Superior temporal gyrus (tissue), 1 donor: ENCODE measurements around the gene KREMEN1.
"Not testable (repeated sequence)": the region's sequence is repeated elsewhere in the genome, so short reads cannot be mapped to it uniquely, and the experiment has no call there.

Experiments used
- DNase-seq: peaks from one replicate; pipeline ENCODE4 v3.0.0-alpha.2; 2016; ENCODE audit errors: extremely low spot score

The KREMEN1 gene, protein sequence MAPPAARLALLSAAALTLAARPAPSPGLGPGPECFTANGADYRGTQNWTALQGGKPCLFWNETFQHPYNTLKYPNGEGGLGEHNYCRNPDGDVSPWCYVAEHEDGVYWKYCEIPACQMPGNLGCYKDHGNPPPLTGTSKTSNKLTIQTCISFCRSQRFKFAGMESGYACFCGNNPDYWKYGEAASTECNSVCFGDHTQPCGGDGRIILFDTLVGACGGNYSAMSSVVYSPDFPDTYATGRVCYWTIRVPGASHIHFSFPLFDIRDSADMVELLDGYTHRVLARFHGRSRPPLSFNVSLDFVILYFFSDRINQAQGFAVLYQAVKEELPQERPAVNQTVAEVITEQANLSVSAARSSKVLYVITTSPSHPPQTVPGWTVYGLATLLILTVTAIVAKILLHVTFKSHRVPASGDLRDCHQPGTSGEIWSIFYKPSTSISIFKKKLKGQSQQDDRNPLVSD

DNA sequence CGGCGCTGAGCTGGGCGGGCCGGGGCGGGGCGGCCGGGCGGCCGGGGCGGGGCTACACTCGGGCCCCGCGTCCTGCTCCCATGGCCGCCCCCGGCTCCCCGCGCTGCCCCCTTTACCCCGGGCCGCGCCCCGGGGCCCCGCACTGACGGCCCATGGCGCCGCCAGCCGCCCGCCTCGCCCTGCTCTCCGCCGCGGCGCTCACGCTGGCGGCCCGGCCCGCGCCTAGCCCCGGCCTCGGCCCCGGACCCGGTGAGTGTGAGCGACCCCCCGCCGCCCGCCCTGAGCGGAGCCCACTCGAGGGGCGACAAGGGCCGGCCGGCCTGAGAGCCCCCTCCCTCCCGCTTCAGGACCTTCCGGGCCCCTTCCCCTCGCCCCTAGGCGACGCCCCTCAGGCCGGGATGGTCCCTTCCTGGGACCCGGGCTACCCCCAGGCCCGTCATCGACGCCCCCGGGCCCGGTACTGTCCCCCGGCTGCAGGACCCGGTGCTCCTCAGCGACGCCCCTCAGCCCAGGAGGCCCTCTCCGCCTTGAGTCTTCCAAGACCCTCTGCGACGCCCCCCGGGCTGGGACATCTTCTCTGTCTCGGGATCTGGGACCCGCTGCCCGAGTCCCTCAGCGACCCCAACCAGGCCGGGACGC, at the start of gene KREMEN1:
KREMEN1 (plus strand) TSS at position 57 of the 639 bp plus-strand sequence; CDS start at position 153, 96 bp downstream.
- DNase-seq, result no peak

DNA sequence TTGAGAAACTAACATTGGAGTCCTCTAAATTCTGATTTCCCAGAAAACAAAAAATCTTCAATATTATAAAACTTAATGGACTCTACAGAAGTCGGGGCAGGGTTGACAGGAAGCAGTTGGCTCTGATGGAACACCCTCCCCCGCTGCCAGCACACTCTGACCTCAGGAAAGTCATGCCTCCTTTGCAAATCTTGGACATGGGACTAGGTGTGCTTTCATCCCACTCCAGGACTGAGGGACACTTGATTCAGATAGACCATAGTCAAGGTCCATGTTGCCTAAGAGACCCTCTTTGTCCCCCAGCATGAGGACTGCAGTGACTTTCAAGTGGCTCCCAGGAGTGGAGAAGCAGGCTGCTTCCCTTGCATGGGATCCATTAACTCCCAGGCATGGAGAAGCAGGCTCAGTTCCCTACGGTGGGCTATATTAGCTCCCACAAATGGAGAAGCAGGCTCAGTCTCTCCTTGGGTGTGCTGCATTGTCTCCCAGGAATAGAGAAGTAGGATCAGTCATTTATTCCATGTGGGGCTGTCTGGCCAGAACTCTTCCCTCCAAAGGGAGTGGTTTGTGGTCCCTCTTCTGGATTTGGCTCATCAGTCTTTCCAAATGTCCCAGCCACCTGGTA, 49.6 kb upstream of the KREMEN1 start:
- DNase-seq, result no peak

DNA sequence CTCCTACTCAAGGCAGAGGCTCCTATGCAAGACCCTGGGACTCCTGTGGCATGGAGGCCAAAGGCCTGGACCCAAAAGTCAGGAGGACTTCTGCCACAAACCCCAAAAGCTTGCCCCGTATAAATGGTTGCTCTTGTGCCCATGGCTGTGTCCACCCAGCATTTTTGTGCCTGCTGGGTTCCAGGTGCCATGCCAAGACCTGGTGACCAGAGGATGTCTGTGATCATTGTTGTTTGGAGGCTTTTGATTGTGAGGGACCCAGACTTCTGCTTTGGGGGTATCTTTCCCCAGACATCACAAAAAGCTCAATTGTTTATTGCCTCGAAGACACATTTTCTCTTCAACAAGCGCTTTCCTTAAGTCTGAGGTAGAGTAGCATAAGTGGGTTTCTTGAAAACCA, 46.3 kb upstream of the KREMEN1 start:
- DNase-seq, result no peak

DNA sequence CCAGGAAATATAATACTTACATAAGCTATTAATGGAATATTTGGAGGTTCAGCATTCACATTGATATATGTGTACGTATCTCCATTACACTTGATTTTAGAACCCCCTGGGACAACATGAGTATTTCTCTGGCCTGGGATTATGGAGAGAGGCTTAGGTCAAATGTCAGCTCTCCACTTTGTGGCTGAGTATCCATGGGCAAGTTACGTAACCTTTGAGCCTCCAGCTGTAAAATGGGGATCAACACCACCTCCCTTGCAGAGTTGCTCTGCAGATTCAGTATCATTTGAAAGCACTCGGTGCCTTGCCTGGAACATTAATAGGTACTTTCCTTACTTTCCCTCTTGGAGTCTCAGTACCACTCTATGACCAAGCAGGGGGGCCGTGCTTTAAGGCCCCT, 44.4 kb upstream of the KREMEN1 start:
- DNase-seq, result no peak

DNA sequence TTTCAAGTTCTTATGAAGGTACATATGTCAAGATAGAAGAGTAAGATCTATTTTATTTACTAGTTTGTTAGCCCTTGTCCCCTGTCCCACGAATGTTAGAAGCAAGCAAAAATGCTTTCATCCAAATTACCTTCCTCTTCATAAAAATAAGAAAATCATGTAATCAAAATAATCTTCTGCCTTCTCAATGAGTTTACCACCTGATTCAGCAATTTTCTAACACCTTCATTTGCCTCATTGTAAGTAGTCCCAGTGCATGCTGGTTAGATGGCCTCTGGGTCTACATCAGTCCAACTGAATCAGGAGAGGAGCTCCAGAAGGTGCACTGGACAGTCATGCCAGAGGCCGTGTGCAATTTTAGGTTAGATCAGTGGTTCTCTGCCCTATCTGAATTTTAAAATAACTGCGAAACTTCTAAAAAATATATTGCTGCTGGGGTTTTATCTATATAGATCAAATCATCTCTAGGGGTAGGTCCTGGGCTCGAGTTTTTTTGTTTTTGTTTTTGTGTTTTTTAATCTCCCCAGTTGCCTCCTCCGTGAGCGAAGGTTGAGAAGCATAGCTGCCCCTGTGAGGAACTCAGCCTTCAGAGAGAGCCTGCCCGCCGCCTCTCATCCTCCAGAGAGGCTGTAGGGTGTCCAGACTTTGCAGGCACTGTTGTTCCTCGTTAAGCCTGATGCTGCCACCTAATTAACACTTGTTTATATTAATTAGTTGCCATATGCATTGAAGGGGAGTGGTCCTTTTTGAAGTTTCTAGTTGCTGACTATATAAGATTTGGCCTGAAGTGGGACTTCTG, 43.4 kb upstream of the KREMEN1 start:
- DNase-seq, result no peak

DNA sequence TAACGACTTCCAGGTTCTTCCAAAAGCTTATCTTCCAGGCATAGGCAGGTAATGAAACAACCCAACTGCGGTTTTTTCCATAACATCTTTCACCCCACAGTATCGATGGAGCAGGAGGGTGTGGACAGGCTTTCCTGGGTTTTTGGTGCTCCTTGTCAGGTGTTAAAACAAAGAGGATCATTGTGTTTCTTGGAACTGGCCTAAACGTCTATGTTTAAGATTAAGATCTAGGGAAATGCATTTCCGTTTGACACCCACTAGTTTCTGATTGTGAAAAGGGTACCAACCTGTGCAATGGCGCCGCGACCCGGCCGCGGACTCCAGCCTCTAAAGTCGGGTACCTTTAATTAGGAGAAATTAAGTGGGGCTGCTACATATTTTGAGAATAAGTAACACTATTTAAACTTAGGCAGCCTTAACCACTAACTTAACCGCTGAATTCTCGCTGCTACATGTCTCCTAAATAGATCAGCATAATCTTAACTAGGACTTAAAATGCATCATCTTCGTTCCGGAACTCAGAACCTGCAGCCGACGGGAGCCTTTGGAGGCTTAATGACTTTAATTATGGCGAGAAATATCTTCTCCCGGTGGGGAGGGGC, 42.7 kb upstream of the KREMEN1 start:
- DNase-seq, result no peak

DNA sequence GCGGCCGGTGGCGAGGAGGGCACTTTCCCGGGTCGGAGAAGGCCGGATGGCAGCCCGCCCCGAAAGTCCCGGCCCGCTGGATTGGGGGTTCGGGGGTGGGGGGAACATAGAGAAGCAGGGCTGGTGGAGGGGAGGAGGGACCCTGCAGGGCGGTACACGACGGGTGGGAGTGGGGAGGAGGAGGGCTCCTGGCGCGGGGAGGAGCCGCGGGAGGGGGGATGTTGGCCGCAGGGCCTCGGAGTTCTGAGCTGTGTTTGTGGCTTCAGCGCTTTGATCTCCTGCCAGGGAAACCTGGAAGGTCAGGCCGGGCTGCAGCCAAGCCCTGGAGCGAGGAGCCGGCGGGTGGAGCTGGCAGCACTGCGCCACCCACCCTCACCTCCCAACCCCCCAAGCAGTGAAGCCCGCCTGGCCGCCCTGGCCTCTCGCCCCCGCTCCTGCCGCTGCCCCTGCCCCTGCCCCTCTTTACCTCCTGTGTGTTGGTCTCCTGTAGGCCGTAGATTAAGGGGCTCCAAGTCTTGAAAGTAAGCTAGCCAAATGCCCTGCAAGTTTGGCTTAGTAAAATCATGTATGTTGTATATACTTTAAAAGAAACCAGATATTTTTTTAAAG, 42.1 kb upstream of the KREMEN1 start:
- no peak for DNase-seq

DNA sequence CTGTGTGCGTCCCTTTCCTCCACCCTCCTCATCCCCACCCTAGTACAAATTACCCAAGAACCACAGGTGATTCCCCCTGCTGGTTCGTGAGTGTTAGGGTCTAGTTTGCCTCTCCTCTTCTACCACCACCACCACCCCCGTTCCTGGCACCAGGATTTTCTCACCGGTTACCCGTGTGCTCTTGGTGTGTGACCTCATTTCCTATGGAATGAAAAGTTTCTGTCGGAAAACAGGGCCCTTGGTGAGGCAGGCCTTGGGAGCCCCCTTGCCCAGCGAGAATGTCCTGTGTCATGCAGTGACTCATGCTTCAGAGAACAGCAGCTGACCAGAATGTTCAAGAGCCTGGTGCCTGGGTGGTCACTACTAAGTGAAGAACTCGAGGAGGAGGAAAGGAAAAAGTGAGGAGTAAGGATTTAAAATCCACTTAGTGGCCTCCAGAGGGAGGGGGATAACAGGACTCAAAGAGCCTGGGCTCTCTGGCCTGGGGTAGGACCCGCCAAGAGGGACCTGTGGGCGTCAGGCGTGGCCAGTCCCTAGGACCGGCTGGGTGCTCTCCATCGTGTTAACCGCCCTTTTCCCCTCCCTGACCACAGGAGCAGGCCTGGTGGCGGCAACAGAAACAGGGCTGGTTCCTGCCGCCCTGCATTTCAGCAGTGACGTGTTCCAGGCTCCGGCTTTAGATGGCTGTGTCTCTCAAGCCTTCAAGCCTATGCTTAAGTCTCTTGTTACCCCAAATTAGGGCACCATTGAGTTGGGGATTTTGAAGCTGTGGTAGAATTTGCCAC, 41.4 kb upstream of the KREMEN1 start:
- DNase-seq, result no peak

DNA sequence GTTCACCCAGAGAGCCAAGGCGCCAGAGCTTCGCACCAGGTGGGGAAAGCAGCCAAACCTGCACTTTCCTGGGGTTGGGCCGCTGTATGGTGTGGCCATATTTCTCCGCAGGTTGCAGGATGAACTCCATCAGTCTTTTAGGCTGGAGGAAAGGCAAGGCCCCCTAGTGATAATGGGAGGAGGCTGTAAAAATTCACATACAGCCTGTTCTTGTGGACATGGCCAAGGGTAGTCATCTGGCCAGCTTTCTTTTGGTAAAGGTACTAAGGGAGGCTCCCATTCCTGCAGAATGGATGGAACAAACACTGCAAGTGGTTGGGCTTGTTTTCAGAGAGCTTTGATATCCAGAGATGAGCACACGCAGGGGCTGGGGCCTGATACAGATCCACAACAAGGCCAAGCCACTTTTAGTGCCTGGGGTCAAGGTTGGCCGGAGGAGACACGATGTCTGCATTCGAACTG, 40.8 kb upstream of the KREMEN1 start:
- DNase-seq, result no peak

DNA sequence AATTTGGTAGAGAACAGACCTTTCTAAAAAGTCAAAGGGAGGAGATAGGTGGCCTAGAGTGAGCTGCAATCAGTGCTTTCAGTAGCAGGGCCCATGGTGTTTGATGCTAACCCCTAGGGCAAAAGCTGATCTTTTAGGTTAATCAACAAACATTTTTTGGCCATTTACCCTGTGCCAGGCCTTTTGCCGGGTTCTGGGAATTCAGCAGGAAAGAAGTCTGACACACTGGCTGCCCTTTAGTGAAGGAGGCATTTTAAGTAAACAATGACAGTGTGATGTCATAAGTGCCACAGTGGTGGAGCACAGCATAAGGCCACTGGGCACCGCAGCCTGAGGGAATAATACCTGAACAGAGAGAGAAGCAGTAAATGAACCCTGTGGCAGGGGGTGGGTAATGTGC, 40.3 kb upstream of the KREMEN1 start:
- no peak for DNase-seq

DNA sequence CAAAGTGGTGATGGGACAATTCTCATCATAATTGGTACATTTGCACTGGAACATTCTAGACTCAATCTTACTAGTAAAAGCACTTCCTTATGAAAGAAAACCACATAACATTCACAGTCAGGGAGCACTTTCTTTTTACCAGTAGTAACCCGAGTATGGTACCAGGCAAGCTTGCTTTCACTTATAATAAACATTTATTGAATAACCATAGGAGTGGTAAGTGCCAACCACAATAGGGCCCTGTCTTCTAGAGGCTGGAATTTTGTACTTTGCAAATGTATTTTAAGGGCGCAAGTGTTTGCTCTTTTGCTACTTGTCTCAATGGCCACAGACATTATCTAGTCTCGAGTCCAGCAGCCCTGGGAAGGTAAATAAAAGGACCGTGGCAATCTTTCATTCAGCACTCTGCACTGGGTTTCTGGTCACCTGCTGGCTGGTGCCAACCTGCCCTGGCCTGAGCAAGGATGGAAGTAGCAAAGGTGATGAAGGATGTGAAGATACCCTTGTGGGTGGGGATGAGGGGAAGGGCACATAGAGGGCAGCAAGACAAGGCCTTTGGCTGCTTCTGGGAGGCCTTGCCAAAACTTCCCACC, 35.4 kb upstream of the KREMEN1 start:
- DNase-seq, result no peak

DNA sequence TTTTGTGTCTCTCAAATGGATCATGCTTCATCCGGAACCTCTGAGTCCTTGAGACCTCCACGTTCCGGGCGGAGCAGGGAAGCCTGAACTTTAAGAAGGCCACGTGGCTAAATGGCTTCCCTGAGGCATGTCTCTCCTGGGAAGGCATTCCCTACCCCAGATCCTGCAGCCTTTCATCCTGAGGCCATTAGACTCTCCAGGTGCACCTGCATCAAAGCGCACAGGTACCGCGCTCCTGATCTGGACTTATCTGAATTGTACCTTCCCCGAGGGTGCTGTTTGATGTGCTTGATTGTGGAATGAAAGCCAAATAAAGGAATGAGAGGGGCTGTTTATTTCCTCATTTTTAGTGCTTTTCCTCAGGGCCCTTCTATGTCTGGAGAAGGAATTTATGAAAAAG, 33.7 kb upstream of the KREMEN1 start:
- DNase-seq, result no peak

DNA sequence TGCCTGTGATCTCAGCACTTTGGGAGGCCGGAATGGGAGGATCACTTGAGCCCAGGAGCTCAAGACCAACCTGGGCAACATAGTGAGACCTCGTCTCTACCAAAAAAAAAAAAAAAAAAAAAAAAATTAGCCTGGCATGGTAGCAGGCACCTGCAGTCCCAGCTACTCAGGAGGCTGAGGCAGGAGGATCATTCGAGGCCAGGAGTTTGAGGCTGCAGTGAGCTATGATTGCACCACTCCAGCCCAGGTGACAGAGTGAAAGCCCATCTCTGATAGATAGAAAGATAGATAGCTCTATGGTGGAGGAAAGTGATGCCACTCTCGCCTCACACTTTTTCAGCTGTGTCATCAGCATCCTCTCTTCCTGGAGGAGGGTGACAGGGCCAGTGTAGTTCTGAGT, 33.2 kb upstream of the KREMEN1 start:
- not testable (repeated sequence) for DNase-seq

DNA sequence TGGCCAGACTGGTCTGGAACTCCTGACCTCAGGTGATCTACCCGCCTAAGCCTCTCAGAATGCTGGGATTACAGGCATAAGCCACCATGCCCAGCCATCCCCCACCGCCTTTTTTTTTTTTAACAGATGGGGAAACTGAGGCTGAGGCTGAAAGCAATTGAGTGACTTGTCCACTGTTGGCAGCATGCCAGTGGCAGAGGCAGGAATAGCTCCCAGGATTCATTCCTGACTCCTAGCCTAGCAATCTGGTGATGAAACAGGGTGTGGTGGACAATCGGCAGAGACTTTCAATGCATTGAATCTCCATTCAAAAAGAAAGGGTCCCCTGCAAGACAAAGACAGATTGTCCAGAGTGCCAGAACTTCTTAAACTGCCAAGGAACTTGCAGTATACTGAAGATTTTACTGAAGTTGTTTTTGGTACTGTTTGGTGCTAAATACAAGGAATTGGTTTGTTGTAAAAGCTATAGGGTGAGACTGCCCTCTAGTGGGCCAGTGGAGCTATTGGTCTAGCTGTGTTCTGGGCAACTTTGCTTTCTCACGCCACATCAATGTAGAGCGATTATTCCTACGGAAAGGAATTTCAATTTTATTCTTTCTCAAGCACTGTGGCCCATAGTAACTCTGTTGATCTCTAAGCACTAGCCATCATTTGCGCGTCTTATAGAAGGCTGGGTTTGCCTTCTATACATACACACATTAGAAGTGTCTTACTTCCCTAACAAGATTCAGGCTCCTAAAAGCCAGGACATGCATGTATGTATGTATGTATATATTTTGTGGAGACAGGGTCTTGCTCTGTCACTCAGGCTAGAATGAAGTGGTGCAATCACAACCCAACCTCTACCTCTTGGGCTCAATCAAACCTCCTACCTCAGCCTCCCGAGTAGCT, 32.2 kb upstream of the KREMEN1 start:
- peak; percentile 94 for DNase-seq

DNA sequence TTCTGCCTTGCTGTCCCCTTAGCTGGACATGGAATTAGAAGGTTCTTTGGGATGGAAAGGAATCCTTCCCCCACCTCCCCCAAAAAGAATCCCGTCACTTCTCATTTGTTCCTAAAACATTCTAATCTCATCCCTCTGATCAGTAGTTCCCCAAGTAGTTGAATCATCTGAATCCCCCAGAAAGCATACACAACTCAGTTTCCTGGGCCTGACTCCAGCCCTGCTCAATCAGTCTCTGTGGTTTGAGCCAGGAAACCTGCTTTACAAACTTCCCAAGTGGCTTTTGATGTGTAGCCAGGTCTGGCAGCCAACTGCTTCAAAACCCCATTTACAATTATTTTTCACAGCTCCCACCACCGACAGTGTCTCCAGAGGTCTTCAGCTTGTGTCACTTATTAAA, 31.4 kb upstream of the KREMEN1 start:
- DNase-seq, result no peak

DNA sequence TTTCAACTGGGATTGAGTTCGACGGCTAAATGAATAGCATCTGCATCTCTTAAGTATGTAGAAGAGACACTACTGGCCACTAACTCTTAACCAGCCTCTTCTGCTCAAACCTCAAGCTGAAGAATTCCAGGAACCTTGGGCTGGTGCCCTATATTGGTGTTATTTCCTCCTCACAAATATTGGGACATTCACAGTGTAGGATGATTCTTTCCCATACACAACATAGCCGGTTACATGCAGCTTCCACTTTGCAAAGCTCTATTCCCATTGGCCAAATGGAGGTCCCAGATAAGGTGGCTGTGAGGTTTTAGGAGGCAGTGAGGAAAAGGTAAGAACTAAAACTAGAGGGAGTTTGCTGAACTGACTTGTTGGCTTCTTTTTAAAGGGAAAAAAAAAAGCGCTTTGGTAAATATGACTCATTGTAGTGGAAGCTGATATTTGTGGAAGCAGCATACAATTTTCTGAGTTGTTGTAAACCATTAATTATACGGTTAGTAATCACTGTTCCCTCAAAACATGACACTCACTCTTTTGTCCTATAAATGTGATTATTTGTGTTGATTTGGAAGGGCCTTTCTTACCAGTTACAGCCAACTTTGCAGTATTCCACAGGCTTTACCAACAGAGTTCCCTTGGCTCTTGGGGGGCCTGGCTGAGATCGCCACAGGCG, 28.8 kb upstream of the KREMEN1 start:
- peak; percentile 36 for DNase-seq

DNA sequence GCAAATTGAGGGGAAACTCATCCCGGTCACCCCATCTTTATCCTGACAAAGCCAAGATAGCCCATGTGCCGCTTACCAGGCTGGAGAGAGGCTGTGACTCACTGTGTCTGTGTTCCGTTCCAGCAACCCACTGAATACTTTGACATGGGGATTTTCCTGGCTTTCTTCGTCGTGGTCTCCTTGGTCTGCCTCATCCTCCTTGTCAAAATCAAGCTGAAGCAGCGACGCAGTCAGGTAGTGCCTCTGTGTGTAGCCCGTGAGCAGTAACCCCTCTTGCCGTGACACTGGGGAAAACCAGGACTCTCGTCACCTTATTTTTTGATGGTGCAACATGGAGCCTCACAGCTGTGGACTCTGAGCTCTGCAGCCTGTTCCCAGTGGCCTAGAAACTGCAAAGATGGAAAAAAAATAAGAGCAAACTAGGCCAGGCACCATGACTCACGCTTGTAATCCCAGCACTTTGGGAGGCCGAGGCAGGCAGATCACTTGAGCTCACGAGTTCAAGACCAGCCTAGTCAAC, 28.1 kb upstream of the KREMEN1 start:
- DNase-seq, result no peak
